NB4 (cell line): ENCODE measurements around the gene SORBS1.

ENCODE experiments used
- DNase-seq: peaks from one replicate; pipeline ENCODE4 v3.0.0; 2010; ENCODE audit warnings: low read depth
- H3K4me3 ChIP-seq: one replicate; pipeline ENCODE4 v1.5.1; 2011; ENCODE audit warnings: mild to moderate bottlenecking, low read depth, low read length, moderate library complexity
- CTCF ChIP-seq: IDR thresholded peaks from one replicate; pipeline ENCODE4 v1.5.1; 2012; ENCODE audit warnings: low read depth, low read length
- MAX ChIP-seq: IDR thresholded peaks from 2 replicates; pipeline ENCODE4 v1.6.1; 2011; ENCODE audit warnings: low read depth, low read length
- MYC ChIP-seq: IDR thresholded peaks from 2 replicates; pipeline ENCODE4 v1.6.1; 2011; ENCODE audit warnings: low read depth, low read length
- POLR2A ChIP-seq: IDR thresholded peaks from 2 replicates; pipeline ENCODE4 v1.6.1; 2011; ENCODE audit warnings: mild to moderate bottlenecking; ENCODE audit not compliant: insufficient read length; ENCODE audit errors: extremely low read depth

The SORBS1 gene

GRCh38 chr10:95335933-95336699 lies 225.1 kb downstream of the SORBS1 start:
- H3K4me3 ChIP-seq = no peak overlapping the region
- no peak for TF ChIP-seq MYC
- TF ChIP-seq POLR2A = no peak
- TF ChIP-seq MAX = no peak
- no peak for TF ChIP-seq CTCF
- DNase-seq = no peak

GRCh38 chr10:95334805-95335144 lies 226.4 kb downstream of the SORBS1 start:
- no peak overlapping the region for H3K4me3 ChIP-seq
- DNase-seq = no peak
- no peak for TF ChIP-seq CTCF

- H3K4me3 ChIP-seq = no peak overlapping the region
- TF ChIP-seq MYC (no peak), CTCF (no peak), MAX (no peak), POLR2A (no peak)
- no peak for DNase-seq
These were observed 227.0 kb downstream of the SORBS1 start for GRCh38 chr10:95333997-95334804.

- no peak for DNase-seq
- TF ChIP-seq POLR2A (no peak), MAX (no peak), MYC (no peak), CTCF (no peak)
- no peak overlapping the region for H3K4me3 ChIP-seq
These were observed 228.4 kb downstream of the SORBS1 start for GRCh38 chr10:95332666-95333249.

- no peak for TF ChIP-seq CTCF
- no peak for TF ChIP-seq POLR2A
- no peak for TF ChIP-seq MYC
- no peak for TF ChIP-seq MAX
- no peak overlapping the region for H3K4me3 ChIP-seq
- DNase-seq = no peak
These were observed 229.5 kb downstream of the SORBS1 start for GRCh38 chr10:95331596-95332130.
